Cerebellar cortex (tissue), 1 donor: ENCODE results near the gene HCLS1.
"Not testable (repeated sequence)": the region's sequence is repeated elsewhere in the genome, so short reads cannot be mapped to it uniquely, and the experiment has no call there.

Source experiments
- DNase-seq: peaks from one replicate; pipeline ENCODE4 v3.0.0-alpha.2; 2015; ENCODE audit warnings: low spot score

HCLS1 gene, protein sequence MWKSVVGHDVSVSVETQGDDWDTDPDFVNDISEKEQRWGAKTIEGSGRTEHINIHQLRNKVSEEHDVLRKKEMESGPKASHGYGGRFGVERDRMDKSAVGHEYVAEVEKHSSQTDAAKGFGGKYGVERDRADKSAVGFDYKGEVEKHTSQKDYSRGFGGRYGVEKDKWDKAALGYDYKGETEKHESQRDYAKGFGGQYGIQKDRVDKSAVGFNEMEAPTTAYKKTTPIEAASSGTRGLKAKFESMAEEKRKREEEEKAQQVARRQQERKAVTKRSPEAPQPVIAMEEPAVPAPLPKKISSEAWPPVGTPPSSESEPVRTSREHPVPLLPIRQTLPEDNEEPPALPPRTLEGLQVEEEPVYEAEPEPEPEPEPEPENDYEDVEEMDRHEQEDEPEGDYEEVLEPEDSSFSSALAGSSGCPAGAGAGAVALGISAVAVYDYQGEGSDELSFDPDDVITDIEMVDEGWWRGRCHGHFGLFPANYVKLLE

DNA sequence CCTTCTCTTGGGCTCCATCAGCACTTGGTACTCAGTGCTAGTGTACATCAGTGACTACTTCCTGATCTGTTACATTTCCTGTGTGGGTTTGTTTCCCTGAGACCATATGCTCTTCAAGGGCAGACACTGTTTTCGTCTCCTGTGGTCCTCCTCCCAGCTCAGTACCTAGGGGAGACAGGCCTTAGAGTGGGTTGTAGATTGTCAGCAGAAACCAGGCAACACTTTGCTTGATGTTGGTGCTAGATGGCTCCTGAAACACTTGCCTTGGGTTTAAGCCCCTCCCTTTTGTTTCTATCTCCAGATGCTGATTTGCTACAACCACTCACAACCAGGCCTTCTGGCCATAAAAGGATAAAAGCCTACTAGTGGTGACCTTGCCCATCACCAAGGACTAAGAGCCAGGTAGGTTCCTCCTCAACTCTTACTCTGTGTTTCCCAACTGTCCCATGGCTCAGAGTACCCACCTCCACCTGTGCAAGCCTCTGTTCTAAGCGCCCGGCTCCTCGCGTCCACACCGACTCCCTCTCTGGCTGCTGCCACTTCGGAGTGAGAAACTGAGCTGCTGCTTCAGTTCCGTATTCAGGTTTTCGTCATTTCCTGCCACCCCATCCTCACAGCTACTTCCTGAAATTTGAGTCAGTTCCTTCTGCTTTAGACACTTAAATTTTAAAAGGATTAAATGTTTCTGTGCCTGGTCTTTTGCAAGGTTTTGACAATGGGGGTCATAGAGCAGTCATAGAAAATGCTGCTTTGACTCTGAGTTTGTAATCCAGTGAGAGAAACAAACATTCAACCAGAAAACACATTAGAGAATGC, at the start of gene HCLS1:
TSS of gene HCLS1 (minus strand) at position 548 of the 816 bp plus-strand sequence. CDS start 2,556 bp downstream, outside the sequence.
- no peak for DNase-seq

DNA sequence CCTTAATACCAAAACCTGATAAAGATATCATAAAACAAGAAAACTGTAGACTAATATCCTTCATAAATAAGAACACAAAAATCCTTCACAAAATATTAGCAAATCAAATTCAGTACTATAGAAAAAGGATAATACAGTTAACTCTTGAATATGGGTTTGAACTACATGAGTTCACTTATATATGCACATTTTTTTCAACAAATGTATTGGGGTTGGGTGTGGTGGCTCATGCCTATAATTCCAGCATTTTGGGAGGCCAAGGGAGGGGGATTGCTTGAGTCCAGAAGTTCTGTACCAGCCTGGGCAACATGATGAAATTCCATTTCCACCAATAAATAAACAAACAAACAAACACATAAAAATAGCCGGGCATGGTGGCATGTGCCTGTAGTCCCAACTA, 49.6 kb upstream of the HCLS1 start:
- DNase-seq, result no peak

DNA sequence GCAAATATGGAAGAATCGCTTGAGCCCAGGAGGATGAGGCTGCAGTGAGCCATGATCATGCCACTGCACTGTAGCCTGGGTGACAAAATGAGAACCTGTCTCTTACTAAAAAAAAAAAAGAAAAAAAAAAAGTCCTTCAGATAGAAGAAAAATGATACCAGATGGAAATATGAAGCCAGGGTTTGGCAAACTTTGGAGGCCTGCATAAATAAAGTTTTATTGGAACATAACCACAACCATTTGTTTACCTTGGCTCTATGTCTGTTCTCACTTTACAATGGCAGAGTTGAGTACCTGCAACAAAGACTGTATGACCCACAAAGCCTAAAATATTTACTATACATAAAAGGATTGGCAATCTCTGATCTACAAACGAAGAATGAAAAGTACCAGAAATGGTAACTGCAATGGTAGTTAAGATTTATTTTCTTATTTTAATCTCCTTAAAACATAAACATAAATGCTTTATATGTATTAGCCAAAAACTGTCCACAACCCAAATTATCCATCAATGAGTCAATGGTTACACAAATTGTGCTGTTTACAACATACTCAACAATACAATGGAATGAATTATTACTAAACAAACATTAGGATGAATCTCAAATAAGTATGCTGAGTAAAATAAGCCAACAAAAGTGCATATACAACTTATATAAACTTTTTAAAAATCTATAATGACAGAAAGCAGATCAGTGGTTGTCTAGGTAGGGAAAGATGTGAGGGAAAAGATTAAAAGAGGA, 47.0 kb upstream of the HCLS1 start:
- DNase-seq, result no peak

DNA sequence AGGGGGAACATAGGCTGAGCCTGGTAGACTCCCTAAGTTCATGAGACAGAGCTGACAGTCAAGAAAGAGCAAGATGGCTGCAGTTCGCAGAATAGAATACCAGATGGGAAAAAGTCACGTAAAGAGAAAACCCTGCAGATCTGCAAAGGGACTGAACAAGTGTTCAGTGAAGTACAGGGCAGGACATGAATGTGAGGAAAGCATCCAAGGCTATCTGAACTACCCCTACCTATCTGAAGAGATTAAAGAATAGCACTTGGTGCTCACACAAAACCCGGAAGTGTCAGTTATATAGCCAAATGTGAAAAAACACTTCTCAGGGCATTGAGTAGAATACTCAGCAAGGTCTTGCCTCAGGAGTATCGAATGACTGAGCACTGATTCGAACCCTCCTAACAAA, 44.8 kb upstream of the HCLS1 start:
- no peak for DNase-seq

DNA sequence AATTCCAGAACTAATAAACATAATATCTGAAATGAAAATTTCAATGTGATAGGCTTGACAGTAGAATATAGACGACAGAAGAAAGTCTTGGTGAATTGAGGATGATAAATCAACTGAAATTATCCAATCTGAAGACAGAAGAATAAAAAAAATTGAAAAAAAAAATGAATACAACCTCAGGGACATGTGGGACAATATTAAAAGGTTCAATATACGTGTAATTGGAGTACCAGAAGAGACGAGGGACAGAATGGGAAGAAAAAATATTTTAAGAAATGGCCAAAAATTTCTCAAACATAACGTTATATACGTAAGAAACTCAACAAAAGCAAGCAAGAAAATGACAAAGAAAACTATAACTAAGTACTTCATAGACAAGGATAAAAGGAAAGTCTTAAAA, 43.3 kb upstream of the HCLS1 start:
- DNase-seq, result no peak

DNA sequence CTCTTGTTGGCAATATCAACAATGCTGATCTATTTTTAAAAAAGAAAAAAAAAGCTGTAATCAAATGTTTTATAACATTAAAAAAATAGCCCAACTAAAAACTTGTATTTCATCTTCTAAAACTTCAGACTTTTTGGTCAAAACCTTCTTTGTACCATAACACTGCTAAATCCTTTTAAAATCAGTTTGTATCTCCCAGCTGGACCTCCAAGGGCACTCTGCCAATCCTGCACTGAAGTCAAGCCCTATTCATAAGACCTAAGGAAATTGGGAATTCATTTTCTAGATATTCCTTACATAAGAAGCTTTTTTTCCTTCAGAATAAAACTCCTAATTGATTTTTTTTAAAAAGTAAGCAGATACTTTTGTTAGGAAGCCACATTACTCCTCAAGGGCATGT, 38.2 kb upstream of the HCLS1 start:
- peak; percentile 24 for DNase-seq

DNA sequence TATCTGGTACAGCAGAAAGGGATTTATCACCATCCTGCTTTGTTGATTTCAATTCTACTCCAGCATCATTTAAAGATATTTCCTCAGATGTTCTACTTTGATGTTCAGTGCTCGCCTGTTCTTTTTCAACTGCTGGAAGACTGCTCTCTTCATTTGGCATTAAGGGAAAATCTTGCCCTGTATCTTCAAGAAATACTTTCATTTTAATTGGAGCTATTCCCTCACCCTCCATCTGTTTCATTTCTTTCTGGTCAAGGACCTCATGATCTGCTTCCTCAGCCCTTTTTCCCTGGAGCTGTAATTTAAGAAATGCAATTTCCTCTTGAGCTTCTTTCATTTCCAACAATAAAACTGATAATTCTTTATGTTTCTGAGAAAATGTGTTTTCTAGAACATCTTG, 37.8 kb upstream of the HCLS1 start:
- DNase-seq, result peak; percentile 5

DNA sequence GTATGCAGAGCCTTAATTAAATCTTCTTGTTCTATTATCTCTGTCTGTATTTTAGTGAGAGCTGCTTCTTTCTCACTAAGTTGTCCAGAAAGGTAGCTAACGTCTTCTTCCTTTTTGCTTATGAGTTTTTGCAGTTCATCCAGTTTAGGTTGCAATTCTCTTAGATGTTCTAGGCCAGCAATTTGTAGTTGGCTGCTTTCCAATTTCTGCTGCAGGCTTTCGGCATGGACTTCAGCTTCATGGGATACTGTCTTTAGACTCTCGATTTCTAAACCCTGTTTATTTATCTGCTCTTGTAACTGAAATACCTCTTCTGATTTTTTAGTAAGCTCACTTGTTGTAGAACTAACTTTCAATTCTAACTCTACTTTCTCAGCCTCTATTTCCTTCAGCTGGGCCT, 35.5 kb upstream of the HCLS1 start:
- DNase-seq, result no peak

DNA sequence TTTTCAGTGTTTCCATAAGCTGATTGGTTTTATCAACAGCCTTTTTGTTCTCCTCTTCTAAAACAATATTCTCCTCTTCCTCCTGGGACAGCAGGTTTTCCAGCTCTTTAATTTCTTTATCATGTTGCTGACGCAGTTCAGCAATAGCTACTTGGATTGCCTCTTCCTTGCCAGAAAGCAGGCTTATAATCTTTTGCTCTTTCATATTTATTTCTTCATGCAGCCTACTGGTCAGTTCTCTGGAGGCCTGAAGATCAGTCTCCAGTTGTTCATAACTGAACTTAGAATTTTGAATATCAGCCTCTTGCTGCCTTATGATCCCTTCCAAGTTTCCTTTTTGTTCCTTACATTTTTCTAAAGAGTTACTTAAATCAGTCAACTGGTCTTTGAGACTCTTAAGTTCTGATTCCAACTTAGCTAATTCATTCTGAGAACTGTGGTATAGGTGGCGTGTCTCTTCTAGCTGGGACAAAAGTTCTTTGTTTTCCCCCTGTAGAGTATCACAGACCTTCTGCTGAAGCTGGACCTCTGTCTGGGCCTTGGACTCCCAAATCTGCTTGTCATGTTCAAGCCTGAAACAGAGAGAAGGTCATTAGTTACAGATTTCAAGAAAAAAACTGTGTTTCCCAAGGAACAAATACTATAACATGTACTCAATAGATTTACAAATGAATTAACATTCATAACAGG, 31.5 kb upstream of the HCLS1 start:
- no peak for DNase-seq

DNA sequence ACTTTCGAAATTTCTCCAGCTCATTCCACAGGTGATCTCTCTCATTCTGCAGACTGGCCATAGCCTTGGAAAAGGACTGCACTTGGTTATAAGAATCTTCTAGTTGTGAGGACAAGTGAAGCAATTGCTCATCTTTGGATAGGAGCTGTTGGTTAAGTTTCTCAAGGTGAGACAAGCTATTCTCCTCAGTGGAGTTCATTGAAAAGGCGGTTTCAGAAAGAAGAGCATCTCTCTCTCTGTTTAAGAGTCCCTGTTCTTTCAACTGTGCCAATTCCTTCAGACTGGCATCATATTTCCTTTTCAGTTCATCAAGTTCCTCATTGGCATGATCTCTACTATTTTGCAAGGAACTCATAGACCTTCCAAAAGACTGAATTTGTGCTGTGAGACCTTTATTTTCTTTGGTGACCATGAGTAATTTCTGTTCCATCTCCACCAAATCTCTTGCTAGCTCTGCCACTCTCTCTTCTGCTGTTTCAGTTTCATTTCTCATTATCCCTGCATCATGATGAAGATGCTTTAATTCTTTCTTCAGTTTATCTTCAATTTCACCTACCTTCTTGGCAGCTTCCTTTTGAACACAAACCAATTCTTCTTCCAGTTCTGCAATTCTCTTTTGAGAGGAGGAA, 30.2 kb upstream of the HCLS1 start:
- DNase-seq, result no peak

DNA sequence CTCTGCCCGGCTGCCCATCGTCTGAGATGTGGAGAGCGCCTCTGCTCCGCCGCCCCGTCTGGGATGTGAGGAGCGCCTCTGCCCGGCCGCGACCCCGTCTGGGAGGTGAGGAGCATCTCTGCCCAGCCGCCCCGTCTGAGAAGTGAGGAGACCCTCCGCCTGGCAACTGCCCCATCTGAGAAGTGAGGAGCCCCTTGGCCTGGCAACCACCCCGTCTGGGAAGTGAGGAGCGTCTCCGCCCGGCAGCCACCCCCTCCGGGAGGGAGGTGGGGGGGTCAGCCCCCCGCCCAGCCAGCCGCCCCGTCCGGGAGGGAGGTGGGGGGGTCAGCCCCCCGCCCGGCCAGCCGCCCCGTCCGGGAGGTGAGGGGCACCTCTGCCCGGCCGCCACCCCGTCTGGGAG, 28.0 kb upstream of the HCLS1 start:
- DNase-seq, result not testable (repeated sequence)

DNA sequence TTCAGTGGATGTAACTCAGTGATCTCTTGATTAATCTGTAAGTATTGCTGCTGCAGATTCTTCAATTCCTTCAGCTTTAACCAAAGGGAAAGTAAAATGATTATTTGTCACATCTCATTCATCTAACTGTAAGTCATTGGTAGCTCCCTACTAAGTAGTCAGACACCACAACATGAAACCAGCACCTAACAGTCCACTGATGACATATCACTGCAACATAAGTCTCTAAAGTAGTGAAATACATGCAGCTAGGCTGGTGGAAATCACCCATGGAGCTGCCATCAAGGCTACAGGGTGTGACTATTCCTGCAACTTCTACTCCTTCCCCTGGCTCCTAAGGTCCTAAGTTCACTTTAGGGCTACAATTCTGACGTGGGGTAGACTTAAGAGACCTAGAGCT, 21.1 kb upstream of the HCLS1 start:
- DNase-seq, result no peak

DNA sequence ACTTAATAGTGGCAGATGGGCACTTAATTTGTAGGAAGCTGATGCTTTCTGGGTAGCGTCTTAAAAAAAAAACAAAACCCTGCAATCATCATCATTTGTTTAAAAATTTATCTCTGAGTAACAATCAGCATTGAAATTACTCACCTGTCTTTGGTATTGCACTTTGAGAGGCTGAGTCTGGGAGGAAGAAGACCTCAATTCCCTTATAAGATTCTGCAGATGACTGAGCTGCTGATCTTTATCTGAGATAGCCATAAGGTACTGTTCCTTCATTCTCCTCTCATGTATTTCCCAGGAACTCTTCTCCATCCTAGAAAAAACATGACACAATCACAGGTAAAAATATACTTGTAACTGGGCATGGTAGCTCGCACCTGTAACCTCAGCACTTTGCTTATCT, 16.4 kb upstream of the HCLS1 start:
- no peak for DNase-seq

DNA sequence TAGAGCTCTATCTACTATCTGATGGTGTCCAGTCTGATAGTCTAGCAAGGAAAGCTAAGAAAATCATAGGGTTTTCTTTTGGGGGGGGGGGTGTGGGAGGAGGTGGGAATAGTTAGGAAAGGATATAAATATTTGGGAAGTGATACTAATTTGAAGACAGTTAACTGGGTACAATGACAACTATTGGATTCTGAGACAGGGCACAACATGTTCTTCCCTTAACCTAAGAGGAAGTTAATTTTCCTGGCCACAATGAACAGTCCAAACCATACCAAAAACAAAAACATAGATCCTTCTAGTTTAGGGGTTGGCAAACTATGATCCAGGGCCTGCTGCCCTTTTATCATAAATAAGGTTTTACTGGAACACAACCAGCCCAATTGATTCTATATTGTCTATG, 10.0 kb upstream of the HCLS1 start:
- DNase-seq, result no peak

DNA sequence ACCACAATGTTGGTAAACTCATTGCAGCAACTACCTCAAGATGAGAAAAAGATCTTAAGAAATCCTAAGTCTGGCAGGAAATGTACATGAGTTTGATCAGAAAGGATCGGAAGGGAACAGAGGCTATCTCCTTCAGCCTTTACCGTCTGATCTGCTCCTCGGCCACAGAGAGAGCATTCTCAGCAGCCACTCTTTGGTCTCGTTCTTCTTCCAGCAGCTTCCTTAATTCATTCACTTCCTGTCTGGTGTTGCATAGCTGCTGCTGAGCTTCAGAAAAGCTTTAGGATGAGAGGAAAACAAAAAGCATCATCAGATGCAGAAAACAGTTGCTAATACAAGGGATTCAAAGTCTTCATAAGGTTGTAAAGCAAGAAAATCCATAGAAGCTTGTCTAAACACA, 6.6 kb upstream of the HCLS1 start:
- DNase-seq, result no peak

DNA sequence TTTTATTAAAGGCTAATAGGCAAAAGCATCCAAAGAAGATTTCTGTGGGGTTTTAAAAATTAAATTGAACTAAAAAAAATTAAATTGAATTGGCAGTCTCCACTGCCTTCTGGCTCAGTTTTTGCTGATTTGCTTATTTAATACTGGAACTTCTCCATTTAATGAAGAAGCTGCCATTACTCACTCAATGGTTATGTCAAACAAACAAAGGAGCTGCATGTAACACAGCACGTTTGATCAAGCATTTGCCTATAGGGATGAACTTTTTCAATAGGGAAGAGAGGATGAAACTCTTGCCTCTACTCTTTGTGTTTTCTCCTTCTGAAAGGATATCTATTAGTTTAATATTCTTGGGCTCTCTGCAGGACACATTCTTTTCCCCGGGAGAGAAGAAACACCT, 4.8 kb upstream of the HCLS1 start:
- no peak for DNase-seq

DNA sequence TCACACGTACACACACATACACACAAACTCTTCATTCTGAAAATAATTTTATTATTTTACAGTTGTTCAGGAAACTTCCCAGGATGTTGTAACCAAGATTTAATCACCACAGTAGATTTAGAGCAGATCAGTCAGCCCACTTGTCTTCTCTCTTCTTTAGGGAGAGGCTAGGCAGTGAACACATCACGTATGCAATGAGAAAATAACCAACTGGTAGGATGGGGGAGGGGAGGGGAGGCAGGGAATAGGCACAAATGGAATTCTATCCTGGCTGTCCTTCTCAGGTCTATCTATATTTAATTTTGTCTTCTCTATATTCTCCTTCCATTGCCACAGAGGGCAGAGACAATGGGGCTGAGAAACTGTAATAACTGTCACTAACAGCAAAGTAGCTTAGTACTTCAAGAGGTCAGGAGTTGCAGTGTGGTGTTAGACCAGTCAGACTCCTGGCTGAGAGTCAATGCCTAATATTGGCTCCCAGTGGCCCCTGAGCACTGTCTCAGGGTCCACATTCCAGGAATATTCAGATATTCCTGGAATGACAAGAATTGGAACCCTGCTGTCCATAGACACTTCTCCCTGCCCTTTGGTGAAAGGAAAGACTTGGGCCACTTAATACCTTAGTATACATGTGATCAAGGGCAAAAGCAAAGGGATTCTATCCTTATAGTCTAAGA, 2.6 kb upstream of the HCLS1 start:
- DNase-seq, result no peak

DNA sequence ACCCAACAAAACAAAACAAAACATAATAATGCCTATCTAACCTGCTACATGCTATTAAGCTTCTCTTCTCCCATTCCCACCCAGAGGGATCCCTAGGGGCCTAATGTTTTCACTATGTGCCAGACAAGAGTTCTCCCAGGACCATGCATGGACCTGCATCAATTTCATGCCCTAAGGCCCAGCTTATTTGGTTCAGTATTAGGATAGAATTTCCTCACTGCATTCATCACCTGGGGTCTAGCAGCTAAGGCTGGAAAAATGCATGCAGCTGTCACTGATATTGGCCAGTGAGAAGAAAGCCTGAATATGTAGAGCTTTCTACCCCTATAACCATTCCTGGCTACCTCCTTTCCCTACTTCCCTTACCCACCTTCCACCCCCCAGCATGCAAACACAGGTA, 2.0 kb upstream of the HCLS1 start:
- no peak for DNase-seq

DNA sequence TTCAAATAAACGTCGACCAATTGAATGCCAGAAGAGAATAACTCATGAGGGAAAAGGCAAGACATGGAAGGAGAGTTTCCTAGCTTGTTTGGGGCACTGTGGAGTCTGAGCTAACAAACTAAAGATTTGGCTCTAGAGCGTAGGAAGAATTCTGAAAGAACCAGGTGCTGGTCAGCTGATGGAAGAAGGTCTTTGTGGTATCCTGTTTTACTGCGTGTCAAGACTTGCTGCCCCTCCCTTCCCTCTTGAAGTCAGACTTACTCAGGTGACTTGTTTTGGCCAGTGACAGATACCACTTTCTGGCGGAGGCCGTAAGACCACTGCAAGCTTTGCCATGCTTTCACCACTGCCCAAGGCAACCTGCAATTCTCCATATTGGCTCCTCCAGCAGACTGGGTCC, 673 bp upstream of the HCLS1 start:
- no peak for DNase-seq

DNA sequence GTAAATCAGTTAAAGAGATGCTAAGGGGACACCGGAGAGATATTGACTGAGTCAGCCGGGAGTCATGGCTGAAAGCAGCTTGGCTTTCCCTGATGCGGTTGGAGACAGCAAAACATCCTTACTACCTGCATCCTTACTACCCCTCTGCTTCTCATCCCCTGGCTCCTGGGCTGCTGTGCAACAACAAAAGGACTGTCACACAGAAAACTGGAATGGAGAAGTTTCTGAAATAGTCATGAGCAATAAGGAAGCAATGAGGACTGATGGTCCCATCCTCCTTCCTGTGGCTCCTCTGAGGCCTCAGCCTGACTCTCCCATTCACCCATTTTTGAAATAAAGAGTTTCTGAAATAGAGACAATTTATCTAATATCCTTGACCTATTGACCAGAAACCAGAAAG, 1.1 kb downstream of the HCLS1 start:
- DNase-seq, result no peak
